H1 (cell line): ENCODE measurements around the gene RTTN. TPM values are rescaled to one million over a fixed set of nuclear protein-coding genes. Genes with fewer than 3 reads are reported as not detected.
"Not testable (repeated sequence)": the region's sequence is repeated elsewhere in the genome, so short reads cannot be mapped to it uniquely, and the experiment has no call there.

Experiments used
- CTCF ChIA-PET: fragments of 300-600 bp; sonication (Branson Sonifier 250); formaldehyde crosslinking; loops from one replicate; lab custom pipeline; 2021; ENCODE audit not compliant: partially characterized antibody; lab: Charles Lee
- POLR2A ChIA-PET: fragments of 300-600 bp; sonication (Branson Sonifier 250); formaldehyde crosslinking; loops from one replicate; lab custom pipeline; 2021; ENCODE audit warnings: inconsistent platforms; ENCODE audit not compliant: partially characterized antibody; lab: Charles Lee
- DNase-seq, 2 experiments: peaks; one replicate each; pipeline versions ENCODE4 v3.0.0 to v3.0.0-alpha.2; 2010 to 2022; ENCODE audit warnings: low spot score in 2 of 2, low read depth in 1 of 2, mixed read lengths in 1 of 2
- FAIRE-seq: peaks from 2 replicates; lab custom pipeline; 2011; peaks lifted over from hg19 to GRCh38; lab: Jason Lieb, UNC
- H2AFZ ChIP-seq: 2 replicates; pipeline ENCODE4 v1.8.1; 2012; ENCODE audit warnings: low read length, inconsistent platforms
- H2AK5ac ChIP-seq: 2 replicates; pipeline ENCODE4 v1.6.1; 2013; ENCODE audit warnings: low read depth, low read length
- H2BK120ac ChIP-seq: replicated peaks from 2 replicates; pipeline ENCODE3; 2013; ENCODE audit warnings: low read depth, low read length, inconsistent platforms
- H2BK12ac ChIP-seq: 2 replicates; pipeline ENCODE4 v1.6.1; 2013; ENCODE audit warnings: low read depth, low read length
- H2BK15ac ChIP-seq: 2 replicates; pipeline ENCODE4 v1.6.1; 2013; ENCODE audit warnings: low read length
- H2BK20ac ChIP-seq: 2 replicates; pipeline ENCODE4 v1.6.1; 2013; ENCODE audit warnings: low read length
- H2BK5ac ChIP-seq: 2 replicates; pipeline ENCODE4 v1.6.1; 2013; ENCODE audit warnings: low read depth, low read length
- H3K14ac ChIP-seq: 2 replicates; pipeline ENCODE4 v1.6.1; 2013; ENCODE audit warnings: inconsistent platforms; ENCODE audit not compliant: insufficient read length
- H3K18ac ChIP-seq: 2 replicates; pipeline ENCODE4 v1.6.1; 2013; ENCODE audit warnings: low read length; ENCODE audit errors: extremely low read depth
- H3K23ac ChIP-seq: 2 replicates; pipeline ENCODE4 v1.6.1; 2013; ENCODE audit warnings: inconsistent platforms; ENCODE audit not compliant: insufficient read length
- H3K23me2 ChIP-seq: 2 replicates; pipeline ENCODE4 v1.6.1; 2013; ENCODE audit warnings: low read depth, low read length
- H3K27ac ChIP-seq: 2 replicates; pipeline ENCODE4 v1.6.1; 2011; ENCODE audit warnings: low read depth, low read length, inconsistent platforms
- H3K27me3 ChIP-seq, 4 experiments: replicated peaks in 1 of 4; 1 replicate in 1 of 4; 2 replicates in 3 of 4; pipeline versions ENCODE4 v1.6.1 to v1.8.1; 2011 to 2013; ENCODE audit warnings: low read length in 3 of 4, mild to moderate bottlenecking in 3 of 4, inconsistent platforms in 2 of 4, mixed read lengths in 2 of 4, moderate library complexity in 1 of 4; ENCODE audit not compliant: control insufficient read depth in 3 of 4, insufficient read depth in 3 of 4; ENCODE audit errors: extremely low read depth in 1 of 4
- H3K36me3 ChIP-seq, 4 experiments: 2 replicates each; pipeline versions ENCODE4 v1.6.1 to v1.8.1; 2011 to 2013; ENCODE audit warnings: mild to moderate bottlenecking in 4 of 4, low read length in 3 of 4, moderate library complexity in 2 of 4, control low read depth in 1 of 4, inconsistent platforms in 1 of 4; ENCODE audit not compliant: insufficient read depth in 4 of 4, control insufficient read depth in 2 of 4
- H3K4ac ChIP-seq: replicated peaks from 2 replicates; pipeline ENCODE3; 2013; ENCODE audit warnings: low read length, low read depth, mixed read lengths, inconsistent platforms; ENCODE audit not compliant: insufficient read length
- H3K4me1 ChIP-seq, 4 experiments: replicated peaks in 1 of 4; 1 replicate in 1 of 4; 2 replicates in 3 of 4; pipeline versions ENCODE4 v1.6.1 to v1.8.1; 2011 to 2013; ENCODE audit warnings: low read length in 3 of 4, inconsistent platforms in 2 of 4, mixed read lengths in 1 of 4; ENCODE audit not compliant: insufficient read depth in 4 of 4, control insufficient read depth in 3 of 4
- H3K4me2 ChIP-seq, 2 experiments: 2 replicates each; pipeline versions ENCODE4 v1.6.1 to v1.8.1; 2011 to 2013; ENCODE audit warnings: low read depth in 2 of 2, low read length in 2 of 2, control low read depth in 1 of 2, inconsistent platforms in 1 of 2, mild to moderate bottlenecking in 1 of 2; ENCODE audit not compliant: insufficient read depth in 1 of 2
- H3K4me3 ChIP-seq, 4 experiments: fragments of 200-600, 300-600 bp in 1 of 4; sonication (generic), shearing (Covaris generic), sonication (Bioruptor Twin) in 1 of 4; 2 replicates each; pipeline versions ENCODE4 v1.5.1 to v1.8.1; 2011 to 2016; ENCODE audit warnings: low read length in 4 of 4, low read depth in 3 of 4, control low read depth in 2 of 4, inconsistent platforms in 2 of 4, mild to moderate bottlenecking in 2 of 4, mixed read lengths in 1 of 4, moderate library complexity in 1 of 4; ENCODE audit not compliant: insufficient read depth in 2 of 4; ENCODE audit errors: extremely low read depth in 1 of 4
- H3K56ac ChIP-seq: replicated peaks from 2 replicates; pipeline ENCODE3; 2013; ENCODE audit warnings: low read depth, mild to moderate bottlenecking, mixed read lengths, low read length, inconsistent platforms; ENCODE audit not compliant: insufficient read length
- H3K79me1 ChIP-seq: 2 replicates; pipeline ENCODE4 v1.6.1; 2013; ENCODE audit warnings: low read depth, low read length, control low read depth
- H3K79me2 ChIP-seq, 2 experiments: 2 replicates each; pipeline versions ENCODE4 v1.6.1 to v1.8.1; 2012 to 2013; ENCODE audit warnings: low read length in 2 of 2, mild to moderate bottlenecking in 2 of 2, inconsistent platforms in 1 of 2; ENCODE audit not compliant: insufficient read depth in 2 of 2, control insufficient read depth in 1 of 2
- H3K9ac ChIP-seq, 4 experiments: replicated peaks in 1 of 4; 1 replicate in 1 of 4; 2 replicates in 3 of 4; pipeline versions ENCODE4 v1.6.1 to v1.8.1; 2011 to 2013; ENCODE audit warnings: low read depth in 3 of 4, low read length in 3 of 4, control low read depth in 2 of 4, mild to moderate bottlenecking in 2 of 4, moderate library complexity in 2 of 4, inconsistent platforms in 1 of 4; ENCODE audit errors: extremely low read depth in 1 of 4
- H3K9me3 ChIP-seq, 2 experiments: 2 replicates each; pipeline versions ENCODE4 v1.6.1 to v1.8.1; 2012 to 2013; ENCODE audit warnings: mild to moderate bottlenecking in 2 of 2, moderate library complexity in 2 of 2, control low read depth in 1 of 2, inconsistent platforms in 1 of 2, low read depth in 1 of 2, low read length in 1 of 2, mixed read lengths in 1 of 2; ENCODE audit not compliant: insufficient read depth in 2 of 2
- H4K20me1 ChIP-seq, 2 experiments: replicated peaks in 1 of 2; 2 replicates each; pipeline versions ENCODE3 to v1.8.1; 2011 to 2013; ENCODE audit warnings: inconsistent platforms in 2 of 2, low read length in 2 of 2, mild to moderate bottlenecking in 1 of 2; ENCODE audit not compliant: insufficient read depth in 2 of 2, control insufficient read depth in 1 of 2
- H4K5ac ChIP-seq: 2 replicates; pipeline ENCODE4 v1.6.1; 2013; ENCODE audit warnings: low read length, low read depth, mixed read lengths, inconsistent platforms; ENCODE audit not compliant: insufficient read length
- H4K8ac ChIP-seq: 2 replicates; pipeline ENCODE4 v1.8.0; 2013; ENCODE audit warnings: mild to moderate bottlenecking, moderate library complexity, low read length, inconsistent platforms; ENCODE audit not compliant: insufficient read depth; ENCODE audit errors: extremely low read depth
- H4K91ac ChIP-seq: replicated peaks from 2 replicates; pipeline ENCODE3; 2013; ENCODE audit warnings: low read length, mixed read lengths, inconsistent platforms; ENCODE audit not compliant: insufficient read length
- WGBS, 2 experiments: shearing (Covaris generic) in 1 of 2; methylation state at CpG; one replicate each; pipeline versions ENCODE4 v1.1.6 to v1.1.7; 2013 to 2015; ENCODE audit warnings: low lambda C conversion rate in 2 of 2, mixed read lengths in 2 of 2, inconsistent platforms in 1 of 2, low coverage in 1 of 2, missing lambda C conversion rate in 1 of 2; ENCODE audit not compliant: insufficient replicate concordance in 2 of 2, insufficient coverage in 1 of 2, insufficient read length in 1 of 2; ENCODE audit errors: extremely low coverage in 1 of 2, missing lambda C conversion rate in 1 of 2; 5-methylcytosine and 5-hydroxymethylcytosine counted together
- polyA plus RNA-seq, 7 experiments: library from polyadenylated mRNA; depleted of rRNA in 3 of 7; stranded (reverse) in 5 of 7; unstranded in 2 of 7; fragments of >200 nt in 5 of 7; fragments of 200-250 nt in 2 of 7; gene quantifications; 1 replicate in 5 of 7; 2 replicates in 1 of 7; 4 replicates in 1 of 7; pipeline versions ENCODE4 v1.2.1 to v1.2.3, GENCODE V29; 2011 to 2013; ENCODE audit warnings: missing spikeins in 2 of 7, mixed read lengths in 2 of 7
- total RNA-seq: library from RNA; stranded (reverse); fragmentation: NEBNext Ultra II Directional; extraction: Animal tissue kit (Norgen Biotek cat#: 25700); gene quantifications from 2 replicates; pipeline ENCODE4 v1.2.1, GENCODE V29; 2021

RTTN gene
- total and polyA plus RNA-seq, 2 of the 8 experiments (the other 6 are each of a cell fraction or from before 2014, with no cell fraction given), result 9.1 to 21.4 TPM

GRCh38 chr18:69975294-69975693 is 230.2 kb downstream of the RTTN start:
- FAIRE-seq, H2BK20ac ChIP-seq, H2AK5ac ChIP-seq, H3K56ac ChIP-seq, H3K4me1 ChIP-seq, H4K20me1 ChIP-seq, H4K5ac ChIP-seq, H3K9me3 ChIP-seq, H3K14ac ChIP-seq, H3K18ac ChIP-seq, DNase-seq, H3K79me1 ChIP-seq, H3K36me3 ChIP-seq, H3K27me3 ChIP-seq, H2BK15ac ChIP-seq, H3K79me2 ChIP-seq, H3K4ac ChIP-seq, H3K4me3 ChIP-seq, POLR2A ChIA-PET, H3K4me2 ChIP-seq, H3K23ac ChIP-seq, H4K91ac ChIP-seq, H4K8ac ChIP-seq, H3K23me2 ChIP-seq, H2AFZ ChIP-seq, H2BK5ac ChIP-seq, H3K27ac ChIP-seq, H2BK120ac ChIP-seq, H2BK12ac ChIP-seq, H3K9ac ChIP-seq: not testable (repeated sequence)
- CTCF ChIA-PET, result interaction anchor here (1.2 kb wide), 1 partner anchor 10 kb away, joined by 3 read pairs; no protein-coding TSS in a partner anchor
- WGBS, 2 experiments, result 85% methylated on average over 4 of the region's 4 CpGs; no CpG with 5 or more reads in 1 of the 2 experiments
